Measurements from ENCODE around the gene NT5DC1. TPM values are rescaled to one million over a fixed set of nuclear protein-coding genes. Genes with fewer than 3 reads are reported as not detected.
A peak's percentile ranks its signal among the peaks of the same experiment; 100 is the strongest.

The NT5DC1 gene
- total RNA-seq, 4 donors from 2014 or later, result 7.0 to 15.4 (median 12.0) TPM

DNA sequence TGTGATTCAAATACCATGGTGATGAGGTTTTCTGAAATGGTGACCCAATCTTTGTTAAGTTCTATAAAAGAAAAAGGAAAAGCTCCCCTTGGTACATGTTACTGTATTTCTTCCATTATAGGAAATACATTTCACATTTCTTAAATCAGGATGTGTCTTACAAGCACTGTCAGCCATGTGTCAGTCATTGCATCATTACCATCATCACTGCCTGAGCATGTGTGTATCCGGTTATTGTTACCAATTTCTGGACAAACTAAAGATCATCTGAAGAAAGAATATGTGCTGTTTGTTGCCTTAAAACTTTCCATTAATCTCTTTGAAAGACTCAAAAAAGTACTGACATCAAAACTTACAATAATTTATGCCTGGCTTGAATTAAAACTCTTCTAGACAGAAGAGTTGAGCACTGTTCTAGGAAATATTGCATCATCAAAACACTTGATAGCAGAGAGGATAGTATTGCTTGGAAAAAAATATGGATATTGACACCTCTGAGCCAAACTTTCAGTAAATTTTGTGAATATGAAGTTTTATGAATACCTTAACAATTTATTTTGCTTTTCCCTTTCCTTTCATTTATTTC is 186.2 kb downstream of the NT5DC1 start:
- H3K36me3 ChIP-seq, result no peaks in the 10 kb centered on the region
- H3K4me3 ChIP-seq, result no peak overlapping the region
- TF ChIP-seq, protein P1, sequence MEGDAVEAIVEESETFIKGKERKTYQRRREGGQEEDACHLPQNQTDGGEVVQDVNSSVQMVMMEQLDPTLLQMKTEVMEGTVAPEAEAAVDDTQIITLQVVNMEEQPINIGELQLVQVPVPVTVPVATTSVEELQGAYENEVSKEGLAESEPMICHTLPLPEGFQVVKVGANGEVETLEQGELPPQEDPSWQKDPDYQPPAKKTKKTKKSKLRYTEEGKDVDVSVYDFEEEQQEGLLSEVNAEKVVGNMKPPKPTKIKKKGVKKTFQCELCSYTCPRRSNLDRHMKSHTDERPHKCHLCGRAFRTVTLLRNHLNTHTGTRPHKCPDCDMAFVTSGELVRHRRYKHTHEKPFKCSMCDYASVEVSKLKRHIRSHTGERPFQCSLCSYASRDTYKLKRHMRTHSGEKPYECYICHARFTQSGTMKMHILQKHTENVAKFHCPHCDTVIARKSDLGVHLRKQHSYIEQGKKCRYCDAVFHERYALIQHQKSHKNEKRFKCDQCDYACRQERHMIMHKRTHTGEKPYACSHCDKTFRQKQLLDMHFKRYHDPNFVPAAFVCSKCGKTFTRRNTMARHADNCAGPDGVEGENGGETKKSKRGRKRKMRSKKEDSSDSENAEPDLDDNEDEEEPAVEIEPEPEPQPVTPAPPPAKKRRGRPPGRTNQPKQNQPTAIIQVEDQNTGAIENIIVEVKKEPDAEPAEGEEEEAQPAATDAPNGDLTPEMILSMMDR (IDR thresholded peaks at IDR 0.05 in 4 of 5, conservative IDR thresholded peaks at IDR 0.05 in 1 of 5), result no peak
- no peak for TF ChIP-seq POLR2A (IDR thresholded peaks at IDR 0.05)
- DNase-seq (no peak), ATAC-seq (no peak)
- in situ Hi-C loops (cut with MboI; ENCODE audit: low sequenced_read_pairs in 4 of 4) (loop anchor here in 2 of 4 donors (10.0 to 25.0 kb wide), 2 partner anchors 250 to 278 kb away; partner anchors contain the start of gene TRAPPC3L (in 1 of the 2)), intact Hi-C loops (cut with DNase I; ENCODE audit: low total_unique reads) (loop anchor here (1.0 to 10.0 kb wide), 2 partner anchors 128 to 245 kb away; no protein-coding TSS in a partner anchor)
- no peaks in the 10 kb centered on the region for H3K27me3 ChIP-seq
- H3K9me3 ChIP-seq, result no peaks in the 10 kb centered on the region
- H3K4me1 ChIP-seq, result peaks cover 0 to 7% of the 10 kb centered on the region in 2 donors
- H3K27ac ChIP-seq, result no peak overlapping the region

DNA sequence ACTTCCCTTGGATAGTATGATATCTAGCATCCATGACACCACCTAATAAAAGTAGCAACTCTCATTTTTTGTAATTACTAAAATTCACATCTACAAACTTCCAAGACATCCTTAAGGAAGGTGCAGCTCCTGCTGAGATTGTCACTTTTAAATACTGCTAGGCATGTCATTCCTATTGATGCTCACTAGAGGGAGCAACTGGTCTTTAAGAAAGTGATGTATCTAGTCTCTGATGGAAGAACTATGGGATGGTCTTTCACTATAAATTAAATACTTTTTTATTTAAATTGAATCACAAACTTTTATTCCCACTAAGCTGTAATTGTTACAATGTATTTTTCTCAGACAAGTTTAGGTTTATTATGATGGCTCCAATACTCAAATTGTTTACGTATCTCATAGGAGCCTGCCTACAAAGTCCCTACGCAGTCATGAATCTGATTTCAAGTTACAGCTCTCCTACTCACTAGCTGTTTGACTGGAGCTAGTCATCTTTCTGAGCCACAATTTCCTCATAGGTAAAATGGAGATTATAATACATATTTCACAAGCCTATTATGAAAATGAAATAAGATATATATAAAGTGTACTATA is 187.1 kb downstream of the NT5DC1 start:
- in situ Hi-C loops (cut with MboI; ENCODE audit: low sequenced_read_pairs in 4 of 4), result loop anchor here in 2 of 4 donors (10.0 to 25.0 kb wide), 2 partner anchors 250 to 277 kb away; partner anchors contain the start of gene TRAPPC3L (in 1 of the 2)
- ATAC-seq, result peak; percentile 79 to 80
- H3K4me1 ChIP-seq, result peaks cover 0 to 4% of the 10 kb centered on the region in 2 donors

DNA sequence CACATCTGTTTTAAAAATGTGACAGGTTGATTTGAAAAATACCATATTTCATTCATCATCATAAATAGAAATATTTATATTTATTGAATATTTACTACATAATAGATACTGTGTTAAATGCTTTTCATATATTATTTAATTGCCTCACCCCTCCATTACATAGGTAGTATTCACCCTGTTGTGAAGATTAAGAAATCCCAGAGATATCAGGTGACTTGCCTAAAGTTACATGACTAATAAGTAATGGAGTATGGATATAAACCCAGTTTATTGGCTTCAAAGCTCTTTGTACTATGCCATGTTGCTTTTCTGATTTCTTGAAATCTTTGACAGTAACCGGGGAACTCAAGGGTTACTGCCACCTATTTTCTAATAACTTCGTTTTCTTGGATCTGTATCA is 189.2 kb downstream of the NT5DC1 start:
- H3K9me3 ChIP-seq, result no peaks in the 10 kb centered on the region
- H3K27ac ChIP-seq, result no peak overlapping the region
- ATAC-seq (no peak), DNase-seq (no peak)
- TF ChIP-seq, protein P1 (IDR thresholded peaks at IDR 0.05 in 4 of 5, conservative IDR thresholded peaks at IDR 0.05 in 1 of 5), result no peak
- no peak for TF ChIP-seq POLR2A (IDR thresholded peaks at IDR 0.05)
- H3K36me3 ChIP-seq, result no peaks in the 10 kb centered on the region
- in situ Hi-C loops (cut with MboI; ENCODE audit: low sequenced_read_pairs in 4 of 4) (loop anchor here in 3 of 4 donors (5.0 to 25.0 kb wide), 3 partner anchors 237 to 275 kb away; partner anchors contain the start of gene TRAPPC3L (in 1 of the 3)), intact Hi-C loops (cut with DNase I; ENCODE audit: low total_unique reads) (loop anchor here (5.0 to 10.0 kb wide), 2 partner anchors 37 to 125 kb away; no protein-coding TSS in a partner anchor)
- no peak overlapping the region for H3K4me3 ChIP-seq
- no peaks in the 10 kb centered on the region for H3K27me3 ChIP-seq
- no peaks in the 10 kb centered on the region for H3K4me1 ChIP-seq

More for the DNA sequence above, 187.1 kb downstream of the NT5DC1 start:
- no peaks in the 10 kb centered on the region for H3K27me3 ChIP-seq
- no peak overlapping the region for H3K4me3 ChIP-seq
- no peak for TF ChIP-seq POLR2A (IDR thresholded peaks at IDR 0.05)
- TF ChIP-seq, protein P1 (IDR thresholded peaks at IDR 0.05 in 4 of 5, conservative IDR thresholded peaks at IDR 0.05 in 1 of 5), result peak; percentile 66 to 87 (median 86)
- no peak overlapping the region for H3K27ac ChIP-seq
- no peaks in the 10 kb centered on the region for H3K36me3 ChIP-seq
- intact Hi-C loops (cut with DNase I; ENCODE audit: low total_unique reads), result loop anchor here (1.0 to 10.0 kb wide), 2 partner anchors 127 to 245 kb away; no protein-coding TSS in a partner anchor
- no peaks in the 10 kb centered on the region for H3K9me3 ChIP-seq
- DNase-seq, result no peak

DNA sequence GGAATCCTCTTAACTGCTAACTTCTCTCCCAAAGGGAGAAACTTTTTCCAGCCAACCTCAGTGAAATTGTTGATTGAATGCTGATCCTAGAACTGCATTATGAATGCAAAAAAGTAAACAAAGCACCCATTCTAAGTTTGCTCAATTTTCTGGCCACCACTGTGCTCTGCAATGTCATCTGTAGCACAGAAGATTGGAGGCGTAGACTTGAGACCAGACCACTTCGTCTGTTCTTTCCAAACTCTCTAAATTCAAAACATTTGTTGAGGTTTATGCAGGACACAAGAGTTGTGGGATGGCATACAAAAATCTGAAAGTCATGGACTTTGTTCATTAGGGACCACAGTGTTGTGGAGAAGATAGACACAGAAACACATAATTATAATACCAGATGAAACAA is 190.1 kb downstream of the NT5DC1 start:
- H3K27me3 ChIP-seq, result no peaks in the 10 kb centered on the region
- no peak for DNase-seq
- no peaks in the 10 kb centered on the region for H3K4me1 ChIP-seq
- H3K4me3 ChIP-seq, result no peak overlapping the region
- no peaks in the 10 kb centered on the region for H3K36me3 ChIP-seq
- TF ChIP-seq, protein P1 (IDR thresholded peaks at IDR 0.05 in 4 of 5, conservative IDR thresholded peaks at IDR 0.05 in 1 of 5), result no peak
- H3K9me3 ChIP-seq, result no peaks in the 10 kb centered on the region
- intact Hi-C loops (cut with DNase I; ENCODE audit: low total_unique reads) (loop anchor here (5.0 kb wide), 1 partner anchor 37 kb away; no protein-coding TSS in a partner anchor), in situ Hi-C loops (cut with MboI; ENCODE audit: low sequenced_read_pairs in 4 of 4) (loop anchor here in 2 of 4 donors (5.0 to 25.0 kb wide), 2 partner anchors 237 to 247 kb away; partner anchors contain the start of gene TRAPPC3L (in 1 of the 2))
- H3K27ac ChIP-seq, result no peak overlapping the region
- no peak for ATAC-seq
